Spleen (tissue), 7 donors: ENCODE results near the gene IQSEC1.

Source experiments
- POLR2A ChIP-seq, 3 donors: fragments of 450-650 bp; IDR thresholded peaks; one replicate each; pipeline ENCODE4 v1.5.1; 2017; ENCODE audit warnings: antibody characterized with exemption in 3 of 3, mild to moderate bottlenecking in 1 of 3
- POLR2AphosphoS5 ChIP-seq, 3 donors: sonication (generic); formaldehyde crosslinking; IDR thresholded peaks; one replicate each; pipeline ENCODE4 v1.5.1; 2017; ENCODE audit warnings: antibody characterized with exemption in 3 of 3
- TF ChIP-seq, protein P1 (sequence below), 11 experiments: fragments of 200-600 bp in 7 of 11; fragments of 450-650 bp in 4 of 11; sonication (generic) in 4 of 11; IDR thresholded peaks in 8 of 11; conservative IDR thresholded peaks in 3 of 11; 1 replicate in 7 of 11; 2 replicates in 4 of 11; pipeline versions ENCODE4 v1.4.0 to v1.8.0; 2016 to 2021; ENCODE audit warnings: antibody characterized with exemption in 11 of 11, inconsistent platforms in 4 of 11, mild to moderate bottlenecking in 1 of 11
- donor health status: DM: no; HTN: no; CAD: no; lungs with moderate emphysema.
- donor health status: DM: no; HTN: no; CAD: no.
- donor health status: DM: no; HTN: no; CAD: no.

- no peak for TF ChIP-seq POLR2A (IDR thresholded peaks at IDR 0.05)
- peak in 1 of 3 donors; percentile 29 for TF ChIP-seq POLR2AphosphoS5 (IDR thresholded peaks at IDR 0.05)
- TF ChIP-seq, protein P1, sequence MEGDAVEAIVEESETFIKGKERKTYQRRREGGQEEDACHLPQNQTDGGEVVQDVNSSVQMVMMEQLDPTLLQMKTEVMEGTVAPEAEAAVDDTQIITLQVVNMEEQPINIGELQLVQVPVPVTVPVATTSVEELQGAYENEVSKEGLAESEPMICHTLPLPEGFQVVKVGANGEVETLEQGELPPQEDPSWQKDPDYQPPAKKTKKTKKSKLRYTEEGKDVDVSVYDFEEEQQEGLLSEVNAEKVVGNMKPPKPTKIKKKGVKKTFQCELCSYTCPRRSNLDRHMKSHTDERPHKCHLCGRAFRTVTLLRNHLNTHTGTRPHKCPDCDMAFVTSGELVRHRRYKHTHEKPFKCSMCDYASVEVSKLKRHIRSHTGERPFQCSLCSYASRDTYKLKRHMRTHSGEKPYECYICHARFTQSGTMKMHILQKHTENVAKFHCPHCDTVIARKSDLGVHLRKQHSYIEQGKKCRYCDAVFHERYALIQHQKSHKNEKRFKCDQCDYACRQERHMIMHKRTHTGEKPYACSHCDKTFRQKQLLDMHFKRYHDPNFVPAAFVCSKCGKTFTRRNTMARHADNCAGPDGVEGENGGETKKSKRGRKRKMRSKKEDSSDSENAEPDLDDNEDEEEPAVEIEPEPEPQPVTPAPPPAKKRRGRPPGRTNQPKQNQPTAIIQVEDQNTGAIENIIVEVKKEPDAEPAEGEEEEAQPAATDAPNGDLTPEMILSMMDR (IDR thresholded peaks at IDR 0.05 in 8 of 11, conservative IDR thresholded peaks at IDR 0.05 in 3 of 11): no peak
Observed at GRCh38 chr3:12902181-12902999, 170.8 kb downstream of the IQSEC1 start.
